GM12878 (cell line): ENCODE results near the gene ANGEL1. TPM values are rescaled to one million over a fixed set of nuclear protein-coding genes. Genes with fewer than 3 reads are reported as not detected.

Experiments
- ATAC-seq: fragments of 200-7000 bp; cut with Tn5 transposase; 3 replicates; pipeline ENCODE4 v1.9.1; 2020; ENCODE audit warnings: mild to moderate bottlenecking, moderate library complexity
- BruUV-seq: library from RNA; stranded (reverse); fragments of 400-500 nt; replicated peaks from 2 replicates; lab custom pipeline; 2021; lab: Mats Ljungman, UMichigan
- CTCF ChIA-PET: fragments of 300-600 bp; sonication (Branson Sonifier 250); formaldehyde crosslinking; extraction: SDS; loops from one replicate; lab custom pipeline; 2021; ENCODE audit warnings: inconsistent platforms; lab: Yijun Ruan, JAX
- POLR2A ChIA-PET: fragments of 350-600 bp; formaldehyde crosslinking; extraction: SDS; loops from one replicate; lab custom pipeline; 2021; ENCODE audit warnings: inconsistent platforms; lab: Charles Lee
- RAD21 ChIA-PET: fragments of 300-600 bp; sonication (Branson Sonifier 250); formaldehyde crosslinking; loops from one replicate; lab custom pipeline; 2023; ENCODE audit warnings: antibody characterized with exemption; ENCODE audit not compliant: unreplicated experiment; lab: Charles Lee
- SMC1A ChIA-PET: fragments of 300-600 bp; sonication (Branson Sonifier 250); formaldehyde crosslinking; loops from one replicate; lab custom pipeline; 2023; ENCODE audit not compliant: unreplicated experiment, uncharacterized antibody; lab: Charles Lee
- DNase-seq: peaks from one replicate; pipeline ENCODE4 v3.0.0-alpha.2; 2011; ENCODE audit warnings: low read depth, low spot score
- FAIRE-seq: peaks from 3 replicates; lab custom pipeline; 2011; peaks lifted over from hg19 to GRCh38; lab: Jason Lieb, UNC
- H2AFZ ChIP-seq: 2 replicates; pipeline ENCODE4 v1.6.0; 2011; ENCODE audit warnings: low read depth, low read length, control low read depth; ENCODE audit not compliant: control insufficient read depth
- H3K27ac ChIP-seq: 2 replicates; pipeline ENCODE4 v1.5.1; 2011; ENCODE audit warnings: control low read depth; ENCODE audit not compliant: control insufficient read depth, insufficient read depth
- H3K27me3 ChIP-seq, 2 experiments: replicated peaks in 1 of 2; 2 replicates each; pipeline versions ENCODE4 v1.6.0 to v1.6.1; 2011; ENCODE audit warnings: low read length in 1 of 2; ENCODE audit not compliant: control insufficient read depth in 2 of 2, insufficient read depth in 2 of 2
- H3K36me3 ChIP-seq, 2 experiments: 2 replicates each; pipeline ENCODE4 v1.5.1; 2011; ENCODE audit warnings: low read length in 1 of 2; ENCODE audit not compliant: control insufficient read depth in 2 of 2, insufficient read depth in 2 of 2
- H3K4me1 ChIP-seq: 2 replicates; pipeline ENCODE4 v1.6.1; 2011; ENCODE audit warnings: mild to moderate bottlenecking, low read length, moderate library complexity, mixed read lengths; ENCODE audit not compliant: control insufficient read depth, insufficient read depth
- H3K4me2 ChIP-seq: 2 replicates; pipeline ENCODE4 v1.6.0; 2011; ENCODE audit warnings: control low read depth; ENCODE audit not compliant: control insufficient read depth, insufficient read depth
- H3K4me3 ChIP-seq: fragments of 200-600 bp; sonication (generic); 2 replicates; pipeline ENCODE4 v1.5.1; 2016
- H3K79me2 ChIP-seq: 2 replicates; pipeline ENCODE4 v1.6.0; 2011; ENCODE audit warnings: low read length; ENCODE audit not compliant: control insufficient read depth, insufficient read depth
- H3K9ac ChIP-seq: 2 replicates; pipeline ENCODE4 v1.8.0; 2011; ENCODE audit warnings: low read length, control low read depth, mixed read lengths; ENCODE audit not compliant: control insufficient read depth, insufficient read depth
- H3K9me3 ChIP-seq: replicated peaks from 3 replicates; pipeline ENCODE4 v1.5.1; 2011; ENCODE audit warnings: mild to moderate bottlenecking, low read length; ENCODE audit not compliant: control insufficient read depth, insufficient read depth
- H4K20me1 ChIP-seq: 2 replicates; pipeline ENCODE4 v1.6.0; 2011; ENCODE audit not compliant: control insufficient read depth, insufficient read depth
- BMI1 ChIP-seq: fragments of 450-650 bp; IDR thresholded peaks from 2 replicates; pipeline ENCODE4 v1.6.1; 2016; ENCODE audit warnings: mild to moderate bottlenecking, moderate library complexity, borderline replicate concordance
- HDAC6 ChIP-seq: fragments of 200-600 bp; sonication (generic); IDR thresholded peaks from one replicate; pipeline ENCODE4 v1.8.0; 2017; ENCODE audit warnings: antibody characterized with exemption; ENCODE audit not compliant: unreplicated experiment
- KDM1A ChIP-seq: fragments of 200-600 bp; sonication (generic); IDR thresholded peaks from 2 replicates; pipeline ENCODE4 v1.6.1; 2016; ENCODE audit warnings: borderline replicate concordance
- KLF5 ChIP-seq: fragments of 450-650 bp; IDR thresholded peaks from 2 replicates; pipeline ENCODE4 v1.6.1; 2014; ENCODE audit warnings: mild to moderate bottlenecking; ENCODE audit not compliant: partially characterized antibody
- TARDBP ChIP-seq: IDR thresholded peaks from 2 replicates; pipeline ENCODE4 v1.6.1; 2016; ENCODE audit warnings: borderline replicate concordance
- ZNF207 ChIP-seq: fragments of 450-650 bp; IDR thresholded peaks from 2 replicates; pipeline ENCODE4 v1.6.1; 2014; ENCODE audit warnings: antibody characterized with exemption, mild to moderate bottlenecking, borderline replicate concordance
- WGBS: methylation state at CpG from one replicate; pipeline ENCODE4 v1.1.6; 2016; ENCODE audit warnings: low lambda C conversion rate; ENCODE audit not compliant: insufficient replicate concordance, insufficient coverage; ENCODE audit errors: missing lambda C conversion rate; 5-methylcytosine and 5-hydroxymethylcytosine counted together
- in situ Hi-C: fragments of 300-500 bp; cut with MboI; formaldehyde crosslinking; loops from 9 replicates; pipeline ENCODE4 v1.14.3; 2018; ENCODE audit warnings: mixed read lengths
- intact Hi-C: fragments of 100-400 bp; cut with micrococcal nuclease; formaldehyde crosslinking; loops from one replicate; pipeline ENCODE4 v1.14.2; 2022; ENCODE audit not compliant: unreplicated experiment
- polyA plus RNA-seq, 11 experiments: library from polyadenylated mRNA; depleted of rRNA in 4 of 11; unstranded in 6 of 11; stranded (reverse) in 5 of 11; fragments of >200 nt; fragmentation: Nextera tagmentation in 4 of 11; fragmentation: Illumina TruSeq in 1 of 11; extraction: Ambion mirVana in 4 of 11; extraction: Trizol in 1 of 11; gene quantifications; 1 replicate in 1 of 11; 2 replicates in 10 of 11; pipeline versions ENCODE4 v1.2.1 to v1.2.3, GENCODE V29; 2011 to 2016; ENCODE audit warnings: inconsistent platforms in 2 of 11, missing spikeins in 2 of 11, low read depth in 1 of 11
- total RNA-seq, 4 experiments: library from RNA; depleted of rRNA in 3 of 4; stranded (reverse); fragments of >200 nt in 3 of 4; fragmentation: Illumina TruSeq in 1 of 4; extraction: Trizol in 1 of 4; gene quantifications; 2 replicates each; pipeline versions ENCODE4 v1.2.1 to v1.2.3, GENCODE V29; 2013 to 2021
- TF ChIP-seq, protein P1 (sequence below): fragments of 450-650 bp; IDR thresholded peaks from 2 replicates; pipeline ENCODE4 v1.6.1; 2017; ENCODE audit warnings: antibody characterized with exemption, mild to moderate bottlenecking, moderate library complexity
- TF ChIP-seq, protein P2 (sequence below): IDR thresholded peaks from 2 replicates; pipeline ENCODE4 v1.6.1; 2012; ENCODE audit warnings: improper control_type of control experiment, low read depth, low read length; ENCODE audit not compliant: insufficient replicate concordance

ANGEL1 gene
- total and polyA plus RNA-seq, 10 of the 15 experiments (the other 5 are each of a cell fraction or from before 2014, with no cell fraction given), result 1.7 to 29.7 (median 12.3) TPM

- Histone ChIP-seq H3K36me3 (no peaks in the 10 kb centered on the region), H2AFZ (no peak overlapping the region), H3K4me3 (no peak overlapping the region), H3K27me3 (peaks cover 0 to 3% of the 10 kb centered on the region in 2 experiments; a peak in 3 of 4 replicates), H3K27ac (no peak overlapping the region), H3K4me2 (no peak overlapping the region), H3K9me3 (no peaks in the 10 kb centered on the region), H3K9ac (no peak overlapping the region), H3K4me1 (no peaks in the 10 kb centered on the region), H4K20me1 (no peaks in the 10 kb centered on the region)
- FAIRE-seq, result no peak
- intact Hi-C loops (no loop called here), in situ Hi-C loops (no loop called here)
- ChIA-PET RAD21 (interaction anchor here (0.9 kb wide), 1 partner anchor 39 kb away, joined by 3 read pairs; no protein-coding TSS in a partner anchor), CTCF (interaction anchor here (0.9 to 1.0 kb wide), 2 partner anchors 39 to 53 kb away, joined by 3 to 5 read pairs; no protein-coding TSS in a partner anchor), POLR2A (no interaction called here), SMC1A (no interaction called here)
- DNase-seq, result no peak
- WGBS, result 37% methylated on average over 5 of the region's 5 CpGs
- BruUV-seq, result no TSS peak
- no peak for ATAC-seq
- no peak for TF ChIP-seq BMI1
- TF ChIP-seq, all 136 proteins: peak for 0
- no peaks in the 10 kb centered on the region for H3K79me2 ChIP-seq
Observed at GRCh38 chr14:76837524-76837923, 24.8 kb upstream of the ANGEL1 start.

DNA sequence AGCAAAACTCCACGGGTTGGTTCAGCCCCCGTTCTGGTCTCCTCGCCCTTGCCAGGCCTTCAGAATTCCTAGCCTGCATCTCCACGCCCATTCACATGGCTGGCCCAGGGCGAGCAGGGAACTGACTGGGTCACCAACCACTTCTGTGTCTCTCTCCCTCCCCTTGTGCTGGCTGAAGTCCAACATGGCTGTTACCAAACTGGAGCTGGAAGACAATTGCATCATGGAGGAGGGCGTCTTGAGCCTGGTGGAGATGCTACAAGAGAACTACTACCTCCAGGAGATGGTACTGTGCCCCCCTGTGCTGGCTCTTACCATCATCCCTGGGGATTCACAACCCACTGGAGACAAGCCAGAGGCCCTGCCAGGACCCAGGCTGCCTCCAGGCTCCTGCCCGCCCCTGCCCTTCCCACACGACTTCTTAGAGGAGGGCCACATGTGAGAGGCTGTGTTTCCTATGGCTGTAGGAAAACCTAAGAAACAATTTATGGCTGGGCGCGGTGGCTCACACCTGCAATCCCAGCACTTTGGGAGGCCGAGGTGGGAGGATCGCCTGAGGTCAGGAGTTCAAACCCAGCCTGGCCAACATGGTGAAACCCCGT lies 23.4 kb upstream of the ANGEL1 start:
- H4K20me1 ChIP-seq, result no peaks in the 10 kb centered on the region
- no peaks in the 10 kb centered on the region for H3K36me3 ChIP-seq
- H3K4me2 ChIP-seq, result no peak overlapping the region
- no peak overlapping the region for H3K9ac ChIP-seq
- ATAC-seq, result no peak
- DNase-seq, result no peak
- POLR2A ChIA-PET, result no interaction called here
- no peaks in the 10 kb centered on the region for H3K4me1 ChIP-seq
- H3K79me2 ChIP-seq, result no peaks in the 10 kb centered on the region
- CTCF ChIA-PET, result interaction anchor here (1.0 kb wide), 1 partner anchor 25 kb away, joined by 3 read pairs; no protein-coding TSS in a partner anchor
- H2AFZ ChIP-seq, result no peak overlapping the region
- in situ Hi-C loops, result no loop called here
- RAD21 ChIA-PET, result no interaction called here
- H3K27me3 ChIP-seq, result peaks cover 0 to 3% of the 10 kb centered on the region in 2 experiments; a peak in 3 of 4 replicates
- WGBS, result 43% methylated on average over 13 of the region's 13 CpGs
- H3K4me3 ChIP-seq, result no peak overlapping the region
- no peak overlapping the region for H3K27ac ChIP-seq
- no peaks in the 10 kb centered on the region for H3K9me3 ChIP-seq
- no TSS peak for BruUV-seq
- SMC1A ChIA-PET, result interaction anchor here (0.7 kb wide), 1 partner anchor 245 kb away, joined by 3 read pairs; no protein-coding TSS in a partner anchor
- intact Hi-C loops, result no loop called here
- FAIRE-seq, result no peak
- TF ChIP-seq TARDBP (no peak), ZNF207 (no peak), HDAC6 (no peak), KDM1A (no peak), KLF5 (no peak)
- TF ChIP-seq, protein P1, sequence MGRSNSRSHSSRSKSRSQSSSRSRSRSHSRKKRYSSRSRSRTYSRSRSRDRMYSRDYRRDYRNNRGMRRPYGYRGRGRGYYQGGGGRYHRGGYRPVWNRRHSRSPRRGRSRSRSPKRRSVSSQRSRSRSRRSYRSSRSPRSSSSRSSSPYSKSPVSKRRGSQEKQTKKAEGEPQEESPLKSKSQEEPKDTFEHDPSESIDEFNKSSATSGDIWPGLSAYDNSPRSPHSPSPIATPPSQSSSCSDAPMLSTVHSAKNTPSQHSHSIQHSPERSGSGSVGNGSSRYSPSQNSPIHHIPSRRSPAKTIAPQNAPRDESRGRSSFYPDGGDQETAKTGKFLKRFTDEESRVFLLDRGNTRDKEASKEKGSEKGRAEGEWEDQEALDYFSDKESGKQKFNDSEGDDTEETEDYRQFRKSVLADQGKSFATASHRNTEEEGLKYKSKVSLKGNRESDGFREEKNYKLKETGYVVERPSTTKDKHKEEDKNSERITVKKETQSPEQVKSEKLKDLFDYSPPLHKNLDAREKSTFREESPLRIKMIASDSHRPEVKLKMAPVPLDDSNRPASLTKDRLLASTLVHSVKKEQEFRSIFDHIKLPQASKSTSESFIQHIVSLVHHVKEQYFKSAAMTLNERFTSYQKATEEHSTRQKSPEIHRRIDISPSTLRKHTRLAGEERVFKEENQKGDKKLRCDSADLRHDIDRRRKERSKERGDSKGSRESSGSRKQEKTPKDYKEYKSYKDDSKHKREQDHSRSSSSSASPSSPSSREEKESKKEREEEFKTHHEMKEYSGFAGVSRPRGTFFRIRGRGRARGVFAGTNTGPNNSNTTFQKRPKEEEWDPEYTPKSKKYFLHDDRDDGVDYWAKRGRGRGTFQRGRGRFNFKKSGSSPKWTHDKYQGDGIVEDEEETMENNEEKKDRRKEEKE, result no peak
- TF ChIP-seq, protein P2, sequence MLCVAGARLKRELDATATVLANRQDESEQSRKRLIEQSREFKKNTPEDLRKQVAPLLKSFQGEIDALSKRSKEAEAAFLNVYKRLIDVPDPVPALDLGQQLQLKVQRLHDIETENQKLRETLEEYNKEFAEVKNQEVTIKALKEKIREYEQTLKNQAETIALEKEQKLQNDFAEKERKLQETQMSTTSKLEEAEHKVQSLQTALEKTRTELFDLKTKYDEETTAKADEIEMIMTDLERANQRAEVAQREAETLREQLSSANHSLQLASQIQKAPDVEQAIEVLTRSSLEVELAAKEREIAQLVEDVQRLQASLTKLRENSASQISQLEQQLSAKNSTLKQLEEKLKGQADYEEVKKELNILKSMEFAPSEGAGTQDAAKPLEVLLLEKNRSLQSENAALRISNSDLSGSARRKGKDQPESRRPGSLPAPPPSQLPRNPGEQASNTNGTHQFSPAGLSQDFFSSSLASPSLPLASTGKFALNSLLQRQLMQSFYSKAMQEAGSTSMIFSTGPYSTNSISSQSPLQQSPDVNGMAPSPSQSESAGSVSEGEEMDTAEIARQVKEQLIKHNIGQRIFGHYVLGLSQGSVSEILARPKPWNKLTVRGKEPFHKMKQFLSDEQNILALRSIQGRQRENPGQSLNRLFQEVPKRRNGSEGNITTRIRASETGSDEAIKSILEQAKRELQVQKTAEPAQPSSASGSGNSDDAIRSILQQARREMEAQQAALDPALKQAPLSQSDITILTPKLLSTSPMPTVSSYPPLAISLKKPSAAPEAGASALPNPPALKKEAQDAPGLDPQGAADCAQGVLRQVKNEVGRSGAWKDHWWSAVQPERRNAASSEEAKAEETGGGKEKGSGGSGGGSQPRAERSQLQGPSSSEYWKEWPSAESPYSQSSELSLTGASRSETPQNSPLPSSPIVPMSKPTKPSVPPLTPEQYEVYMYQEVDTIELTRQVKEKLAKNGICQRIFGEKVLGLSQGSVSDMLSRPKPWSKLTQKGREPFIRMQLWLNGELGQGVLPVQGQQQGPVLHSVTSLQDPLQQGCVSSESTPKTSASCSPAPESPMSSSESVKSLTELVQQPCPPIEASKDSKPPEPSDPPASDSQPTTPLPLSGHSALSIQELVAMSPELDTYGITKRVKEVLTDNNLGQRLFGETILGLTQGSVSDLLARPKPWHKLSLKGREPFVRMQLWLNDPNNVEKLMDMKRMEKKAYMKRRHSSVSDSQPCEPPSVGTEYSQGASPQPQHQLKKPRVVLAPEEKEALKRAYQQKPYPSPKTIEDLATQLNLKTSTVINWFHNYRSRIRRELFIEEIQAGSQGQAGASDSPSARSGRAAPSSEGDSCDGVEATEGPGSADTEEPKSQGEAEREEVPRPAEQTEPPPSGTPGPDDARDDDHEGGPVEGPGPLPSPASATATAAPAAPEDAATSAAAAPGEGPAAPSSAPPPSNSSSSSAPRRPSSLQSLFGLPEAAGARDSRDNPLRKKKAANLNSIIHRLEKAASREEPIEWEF, result no peak
